ENCODE measurements around the gene IL10RB. TPM values are rescaled to one million over a fixed set of nuclear protein-coding genes. Genes with fewer than 3 reads are reported as not detected.

The IL10RB gene
- total RNA-seq, 2 donors from 2014 or later: 6.6 to 27.0 TPM

GRCh38 chr21:33292724-33293123, 26.6 kb downstream of the IL10RB start:
- Histone ChIP-seq H3K9me3 (no peaks in the 10 kb centered on the region), H3K27me3 (no peaks in the 10 kb centered on the region), H3K4me3 (no peak overlapping the region), H3K4me1 (peaks cover 3% of the 10 kb centered on the region), H3K36me3 (replicated peaks in 1 of 2; ENCODE audit: insufficient read depth in 1 of 2, low read depth in 2 of 2) (peaks cover 0 to 16% of the 10 kb centered on the region in 2 donors), H3K27ac (no peak overlapping the region)
- TF ChIP-seq POLR2A (IDR thresholded peaks at IDR 0.05): no peak
- TF ChIP-seq CTCF (IDR thresholded peaks at IDR 0.05): no peak
- DNase-seq (no peak), ATAC-seq (no peak)
- 79 to 88% methylated on average over 2 to 5 of the region's 5 CpGs for WGBS, 2 donors
- intact Hi-C loops (cut with DNase I): no loop called here

GRCh38 chr21:33293136-33293535, 27.0 kb downstream of the IL10RB start:
- intact Hi-C loops (cut with DNase I): no loop called here
- H3K27ac ChIP-seq: no peak overlapping the region
- no peak for ATAC-seq
- H3K36me3 ChIP-seq (replicated peaks in 1 of 2; ENCODE audit: insufficient read depth in 1 of 2, low read depth in 2 of 2): peaks cover 0 to 16% of the 10 kb centered on the region in 2 donors
- 92 to 93% methylated on average over 6 to 7 of the region's 7 CpGs for WGBS, 2 donors
- H3K4me1 ChIP-seq: no peaks in the 10 kb centered on the region
- no peaks in the 10 kb centered on the region for H3K9me3 ChIP-seq
- TF ChIP-seq POLR2A (IDR thresholded peaks at IDR 0.05): no peak
- TF ChIP-seq CTCF (IDR thresholded peaks at IDR 0.05): no peak
- H3K27me3 ChIP-seq: no peaks in the 10 kb centered on the region
- no peak overlapping the region for H3K4me3 ChIP-seq
- DNase-seq: no peak

GRCh38 chr21:33293811-33294216, 27.6 kb downstream of the IL10RB start:
- no peak for DNase-seq
- H3K4me3 ChIP-seq: no peak overlapping the region
- intact Hi-C loops (cut with DNase I): no loop called here
- ATAC-seq: no peak
- no peaks in the 10 kb centered on the region for H3K27me3 ChIP-seq
- peaks cover 0 to 16% of the 10 kb centered on the region in 2 donors for H3K36me3 ChIP-seq (replicated peaks in 1 of 2; ENCODE audit: insufficient read depth in 1 of 2, low read depth in 2 of 2)
- no peak overlapping the region for H3K27ac ChIP-seq
- TF ChIP-seq CTCF (IDR thresholded peaks at IDR 0.05): no peak
- TF ChIP-seq POLR2A (IDR thresholded peaks at IDR 0.05): no peak
- H3K9me3 ChIP-seq: no peaks in the 10 kb centered on the region
- H3K4me1 ChIP-seq: no peaks in the 10 kb centered on the region
- 66 to 74% methylated on average over 7 of the region's 7 CpGs for WGBS, 2 donors

GRCh38 chr21:33296156-33296555, 30.0 kb downstream of the IL10RB start:
- H3K4me1 ChIP-seq: peaks cover 6% of the 10 kb centered on the region
- ATAC-seq: no peak
- no peak overlapping the region for H3K4me3 ChIP-seq
- no peaks in the 10 kb centered on the region for H3K27me3 ChIP-seq
- intact Hi-C loops (cut with DNase I): no loop called here
- no peak overlapping the region for H3K27ac ChIP-seq
- TF ChIP-seq CTCF (IDR thresholded peaks at IDR 0.05) (no peak), POLR2A (IDR thresholded peaks at IDR 0.05) (no peak)
- no peak for DNase-seq
- 89 to 93% methylated on average over 6 of the region's 6 CpGs for WGBS, 2 donors
- peaks cover 0 to 13% of the 10 kb centered on the region in 2 donors for H3K36me3 ChIP-seq (replicated peaks in 1 of 2; ENCODE audit: insufficient read depth in 1 of 2, low read depth in 2 of 2)
- H3K9me3 ChIP-seq: no peaks in the 10 kb centered on the region

- no peak overlapping the region for H3K4me3 ChIP-seq
- 65 to 85% methylated on average over 5 of the region's 5 CpGs for WGBS, 2 donors
- no peaks in the 10 kb centered on the region for H3K9me3 ChIP-seq
- TF ChIP-seq CTCF (IDR thresholded peaks at IDR 0.05) (no peak), POLR2A (IDR thresholded peaks at IDR 0.05) (no peak)
- H3K27ac ChIP-seq: no peak overlapping the region
- ATAC-seq (no peak), DNase-seq (no peak)
- H3K27me3 ChIP-seq: no peaks in the 10 kb centered on the region
- peaks cover 0 to 10% of the 10 kb centered on the region in 2 donors for H3K36me3 ChIP-seq (replicated peaks in 1 of 2; ENCODE audit: insufficient read depth in 1 of 2, low read depth in 2 of 2)
- intact Hi-C loops (cut with DNase I): no loop called here
- peaks cover 10% of the 10 kb centered on the region for H3K4me1 ChIP-seq
Observed at GRCh38 chr21:33299181-33299752, 33.1 kb downstream of the IL10RB start.

All from body of pancreas (tissue), 4 donors.